Measurements from ENCODE around the gene DAP.
"Not testable (repeated sequence)": the region's sequence is repeated elsewhere in the genome, so short reads cannot be mapped to it uniquely, and the experiment has no call there.

The DAP gene

GRCh38 chr5:10632110-10632761 is 128.8 kb downstream of the DAP start:
- Histone ChIP-seq H3K4me2 (ENCODE audit: insufficient read depth, low read length, poor library complexity, severe bottlenecking) (no peak overlapping the region), H2AFZ (ENCODE audit: low read length) (no peak overlapping the region), H4K91ac (ENCODE audit: low read depth, low read length, poor library complexity) (no peak overlapping the region), H4K8ac (ENCODE audit: low read depth, low read length) (no peak overlapping the region), H3K18ac (ENCODE audit: low read length) (peak overlapping the region; percentile 32), H3K4ac (ENCODE audit: low read length) (no peak overlapping the region), H3K79me1 (ENCODE audit: low read depth, low read length) (no peaks in the 10 kb centered on the region), H3K27me3 (ENCODE audit: control insufficient read depth in 3 of 3, insufficient read depth in 3 of 3, low read depth in 1 of 3, low read length in 3 of 3) (peaks cover 0 to 3% (median 0%) of the 10 kb centered on the region in 3 experiments), H3K4me3 (ENCODE audit: low read length in 2 of 2) (no peak overlapping the region), H2BK12ac (ENCODE audit: low read length) (no peak overlapping the region), H2BK15ac (ENCODE audit: low read length) (no peak overlapping the region), H3K4me1 (ENCODE audit: control insufficient read depth in 2 of 2, insufficient read depth in 1 of 2, low read depth in 1 of 2, low read length in 2 of 2) (peaks cover 0 to 14% of the 10 kb centered on the region in 2 donors), H3K14ac (ENCODE audit: low read length) (no peak overlapping the region), H3K9ac (ENCODE audit: low read depth, low read length, poor library complexity) (no peak overlapping the region), H3K23ac (ENCODE audit: low read depth, low read length, poor library complexity) (no peak overlapping the region), H3K27ac (replicated peaks; ENCODE audit: low read length) (no peak overlapping the region), H2BK5ac (ENCODE audit: low read length) (no peak overlapping the region), H3K9me3 (replicated peaks in 1 of 2; ENCODE audit: control insufficient read depth in 2 of 2, insufficient read depth in 1 of 2, low read depth in 1 of 2, low read length in 2 of 2) (no peaks in the 10 kb centered on the region), H3K36me3 (replicated peaks in 1 of 2; ENCODE audit: control insufficient read depth in 2 of 2, insufficient read depth in 2 of 2, low read length in 2 of 2) (no peaks in the 10 kb centered on the region), H2AK5ac (ENCODE audit: low read depth, low read length) (peak overlapping the region; percentile 40), H2BK120ac (ENCODE audit: low read depth, low read length) (no peak overlapping the region)
- WGBS, 2 donors (ENCODE audit: extremely low coverage in 2 of 2, insufficient read length in 2 of 2, insufficient replicate concordance in 1 of 2), result no CpG with 5 or more reads among the region's 23 CpGs
- DNase-seq (ENCODE audit: low spot score), result no peak

DNA sequence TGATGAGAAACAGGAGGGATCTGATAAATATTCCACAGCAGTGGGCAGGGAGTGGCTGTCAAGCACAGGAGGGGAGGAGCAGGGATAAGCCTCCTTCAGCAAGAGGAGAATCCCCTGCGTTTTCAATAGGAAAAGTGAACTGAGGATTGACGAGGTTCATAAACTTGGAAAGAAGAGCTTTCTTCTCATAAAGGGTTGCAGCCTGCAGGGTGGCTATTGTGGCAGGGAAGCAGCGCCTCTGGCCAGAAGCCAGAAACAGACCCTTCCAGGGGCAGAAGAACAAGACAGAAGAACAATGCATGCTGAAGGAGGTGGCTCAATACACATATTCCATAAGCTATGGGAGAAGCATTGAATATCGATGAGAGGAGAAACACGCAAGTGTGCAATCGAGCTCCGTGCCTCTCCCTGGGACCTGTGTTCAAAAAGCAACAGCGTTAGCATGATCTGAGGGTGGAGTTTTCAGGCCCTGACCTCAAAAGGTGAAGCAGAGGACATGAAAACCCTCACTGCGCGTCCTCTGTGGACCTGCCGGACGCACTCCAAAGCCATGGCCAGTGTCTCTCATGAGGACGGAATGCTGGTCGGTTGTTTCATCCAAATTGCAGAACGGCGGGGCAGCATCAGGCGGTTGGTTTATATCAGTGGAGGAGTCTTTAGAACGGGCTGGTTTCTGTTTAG is 129.6 kb downstream of the DAP start:
- Histone ChIP-seq H3K4me1 (ENCODE audit: control insufficient read depth in 2 of 2, insufficient read depth in 1 of 2, low read depth in 1 of 2, low read length in 2 of 2) (peaks cover 0 to 10% of the 10 kb centered on the region in 2 donors), H3K14ac (ENCODE audit: low read length) (no peak overlapping the region), H2AFZ (ENCODE audit: low read length) (no peak overlapping the region), H2BK120ac (ENCODE audit: low read depth, low read length) (no peak overlapping the region), H2BK5ac (ENCODE audit: low read length) (no peak overlapping the region), H4K91ac (ENCODE audit: low read depth, low read length, poor library complexity) (no peak overlapping the region), H2AK5ac (ENCODE audit: low read depth, low read length) (no peak overlapping the region), H3K4ac (ENCODE audit: low read length) (no peak overlapping the region), H2BK15ac (ENCODE audit: low read length) (no peak overlapping the region), H3K36me3 (replicated peaks in 1 of 2; ENCODE audit: control insufficient read depth in 2 of 2, insufficient read depth in 2 of 2, low read length in 2 of 2) (no peaks in the 10 kb centered on the region), H3K9ac (ENCODE audit: low read depth, low read length, poor library complexity) (no peak overlapping the region), H3K4me2 (ENCODE audit: insufficient read depth, low read length, poor library complexity, severe bottlenecking) (no peak overlapping the region), H3K4me3 (ENCODE audit: low read length in 2 of 2) (no peak overlapping the region), H3K27ac (replicated peaks; ENCODE audit: low read length) (no peak overlapping the region), H3K18ac (ENCODE audit: low read length) (no peak overlapping the region), H3K27me3 (ENCODE audit: control insufficient read depth in 3 of 3, insufficient read depth in 3 of 3, low read depth in 1 of 3, low read length in 3 of 3) (no peaks in the 10 kb centered on the region), H3K9me3 (replicated peaks in 1 of 2; ENCODE audit: control insufficient read depth in 2 of 2, insufficient read depth in 1 of 2, low read depth in 1 of 2, low read length in 2 of 2) (no peaks in the 10 kb centered on the region), H2BK12ac (ENCODE audit: low read length) (no peak overlapping the region), H3K23ac (ENCODE audit: low read depth, low read length, poor library complexity) (no peak overlapping the region), H3K79me1 (ENCODE audit: low read depth, low read length) (no peaks in the 10 kb centered on the region), H4K8ac (ENCODE audit: low read depth, low read length) (no peak overlapping the region)
- no peak for DNase-seq (ENCODE audit: low spot score)
- no CpG with 5 or more reads among the region's 18 CpGs for WGBS, 2 donors (ENCODE audit: extremely low coverage in 2 of 2, insufficient read length in 2 of 2, insufficient replicate concordance in 1 of 2)

DNA sequence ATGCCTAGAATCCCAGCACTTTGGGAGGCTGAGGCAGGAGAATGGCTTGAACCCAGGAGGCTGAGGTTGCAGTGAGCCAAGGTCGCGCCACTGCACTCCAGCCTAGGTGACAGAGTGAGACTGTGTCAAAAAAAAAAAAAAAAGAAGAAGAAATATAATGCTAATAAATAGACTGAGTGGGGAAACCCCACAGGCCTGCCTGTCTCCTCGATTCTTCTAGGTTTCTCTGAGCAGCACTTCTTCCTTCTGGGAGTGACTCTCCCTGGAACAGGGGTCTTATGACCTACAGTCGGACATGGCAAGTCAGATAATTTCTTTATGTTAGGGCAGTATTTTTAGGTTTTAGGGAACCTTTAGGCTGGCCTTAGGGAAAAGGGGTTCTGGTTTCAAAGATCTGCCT is 130.3 kb downstream of the DAP start:
- H2BK15ac ChIP-seq (ENCODE audit: low read length); H3K4me1 ChIP-seq (ENCODE audit: control insufficient read depth in 2 of 2, insufficient read depth in 1 of 2, low read depth in 1 of 2, low read length in 2 of 2); H3K18ac ChIP-seq (ENCODE audit: low read length); H3K4me3 ChIP-seq (ENCODE audit: low read length in 2 of 2); H3K9me3 ChIP-seq (replicated peaks in 1 of 2; ENCODE audit: control insufficient read depth in 2 of 2, insufficient read depth in 1 of 2, low read depth in 1 of 2, low read length in 2 of 2); H3K9ac ChIP-seq (ENCODE audit: low read depth, low read length, poor library complexity); H2BK120ac ChIP-seq (ENCODE audit: low read depth, low read length); DNase-seq (ENCODE audit: low spot score); H3K36me3 ChIP-seq (replicated peaks in 1 of 2; ENCODE audit: control insufficient read depth in 2 of 2, insufficient read depth in 2 of 2, low read length in 2 of 2); H4K91ac ChIP-seq (ENCODE audit: low read depth, low read length, poor library complexity); H4K8ac ChIP-seq (ENCODE audit: low read depth, low read length); H2BK5ac ChIP-seq (ENCODE audit: low read length); H2BK12ac ChIP-seq (ENCODE audit: low read length); H3K79me1 ChIP-seq (ENCODE audit: low read depth, low read length); H3K14ac ChIP-seq (ENCODE audit: low read length); H3K23ac ChIP-seq (ENCODE audit: low read depth, low read length, poor library complexity); H2AFZ ChIP-seq (ENCODE audit: low read length); H3K27me3 ChIP-seq (ENCODE audit: control insufficient read depth in 3 of 3, insufficient read depth in 3 of 3, low read depth in 1 of 3, low read length in 3 of 3); H3K4ac ChIP-seq (ENCODE audit: low read length); H2AK5ac ChIP-seq (ENCODE audit: low read depth, low read length); H3K27ac ChIP-seq (replicated peaks; ENCODE audit: low read length); H3K4me2 ChIP-seq (ENCODE audit: insufficient read depth, low read length, poor library complexity, severe bottlenecking): not testable (repeated sequence)
- no CpG with 5 or more reads among the region's 4 CpGs for WGBS, 2 donors (ENCODE audit: extremely low coverage in 2 of 2, insufficient read length in 2 of 2, insufficient replicate concordance in 1 of 2)

DNA sequence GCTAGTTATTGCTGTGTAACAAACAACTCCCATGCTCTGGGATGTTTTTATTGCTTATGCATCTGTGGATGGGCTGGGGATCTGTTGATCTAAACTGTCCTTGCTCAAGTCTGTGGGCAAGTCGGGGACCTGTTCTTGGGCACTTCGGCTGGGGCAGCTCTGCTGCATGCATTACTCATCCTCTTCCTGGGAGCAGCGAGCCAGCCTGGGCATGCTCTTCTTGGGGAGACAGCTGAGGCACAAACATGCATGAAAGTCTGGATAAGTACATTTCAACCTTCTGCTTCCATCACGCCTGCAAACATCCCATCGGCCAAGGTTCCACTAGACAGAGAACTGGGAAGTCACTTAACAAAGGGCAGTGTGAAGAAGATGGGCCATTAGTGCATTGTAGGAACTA is 130.9 kb downstream of the DAP start:
- Histone ChIP-seq H3K9ac (ENCODE audit: low read depth, low read length, poor library complexity) (no peak overlapping the region), H3K9me3 (replicated peaks in 1 of 2; ENCODE audit: control insufficient read depth in 2 of 2, insufficient read depth in 1 of 2, low read depth in 1 of 2, low read length in 2 of 2) (no peaks in the 10 kb centered on the region), H2BK15ac (ENCODE audit: low read length) (no peak overlapping the region), H3K14ac (ENCODE audit: low read length) (no peak overlapping the region), H3K4ac (ENCODE audit: low read length) (no peak overlapping the region), H2BK12ac (ENCODE audit: low read length) (no peak overlapping the region), H2AK5ac (ENCODE audit: low read depth, low read length) (no peak overlapping the region), H3K4me3 (ENCODE audit: low read length in 2 of 2) (no peak overlapping the region), H2BK120ac (ENCODE audit: low read depth, low read length) (no peak overlapping the region), H3K36me3 (replicated peaks in 1 of 2; ENCODE audit: control insufficient read depth in 2 of 2, insufficient read depth in 2 of 2, low read length in 2 of 2) (no peaks in the 10 kb centered on the region), H3K4me2 (ENCODE audit: insufficient read depth, low read length, poor library complexity, severe bottlenecking) (no peak overlapping the region), H3K4me1 (ENCODE audit: control insufficient read depth in 2 of 2, insufficient read depth in 1 of 2, low read depth in 1 of 2, low read length in 2 of 2) (peaks cover 0 to 6% of the 10 kb centered on the region in 2 donors), H2AFZ (ENCODE audit: low read length) (no peak overlapping the region), H2BK5ac (ENCODE audit: low read length) (no peak overlapping the region), H3K23ac (ENCODE audit: low read depth, low read length, poor library complexity) (no peak overlapping the region), H3K27ac (replicated peaks; ENCODE audit: low read length) (no peak overlapping the region), H3K79me1 (ENCODE audit: low read depth, low read length) (no peaks in the 10 kb centered on the region), H4K91ac (ENCODE audit: low read depth, low read length, poor library complexity) (no peak overlapping the region), H3K18ac (ENCODE audit: low read length) (no peak overlapping the region), H3K27me3 (ENCODE audit: control insufficient read depth in 3 of 3, insufficient read depth in 3 of 3, low read depth in 1 of 3, low read length in 3 of 3) (no peaks in the 10 kb centered on the region), H4K8ac (ENCODE audit: low read depth, low read length) (no peak overlapping the region)
- no peak for DNase-seq (ENCODE audit: low spot score)
- WGBS, 2 donors (ENCODE audit: extremely low coverage in 2 of 2, insufficient read length in 2 of 2, insufficient replicate concordance in 1 of 2), result no CpG with 5 or more reads among the region's 5 CpGs
